ENCODE data around the gene ROCK2.

ROCK2 gene

DNA sequence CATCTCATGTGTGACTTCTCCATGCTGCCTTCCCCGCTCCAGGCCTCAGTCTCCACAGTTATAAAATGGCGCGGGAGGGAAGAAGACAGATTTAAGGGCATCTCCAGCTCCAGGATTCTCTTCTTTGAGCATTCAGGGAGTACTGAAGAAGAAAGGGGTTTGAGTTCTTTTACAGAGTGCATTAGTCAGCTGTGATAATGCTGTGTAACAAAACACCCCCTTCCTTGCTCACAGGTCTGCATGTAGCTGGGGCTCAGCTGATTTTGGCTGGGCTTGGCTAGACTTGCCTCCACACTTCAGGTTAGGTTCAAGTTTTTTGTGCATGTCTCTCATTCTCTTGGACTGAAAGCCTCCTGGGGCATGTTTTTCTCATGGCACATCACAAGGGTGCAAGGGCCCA is 197.2 kb downstream of the ROCK2 start:
- Histone ChIP-seq H3K27ac (ENCODE audit: insufficient read depth, low read depth, low read length, poor library complexity, severe bottlenecking) (no peak overlapping the region), H3K27me3 (ENCODE audit: control insufficient read depth, insufficient read depth, low read length, poor library complexity, severe bottlenecking) (no peaks in the 10 kb centered on the region), H3K4me3 (ENCODE audit: insufficient read depth, low read depth, low read length) (no peak overlapping the region), H3K36me3 (ENCODE audit: control insufficient read depth, insufficient read depth, low read length) (no peaks in the 10 kb centered on the region), H3K4me1 (ENCODE audit: control insufficient read depth, insufficient read depth, low read length) (no peaks in the 10 kb centered on the region), H3K9me3 (ENCODE audit: control insufficient read depth, low read length) (no peaks in the 10 kb centered on the region)
- WGBS, 2 experiments, result 87 to 93% methylated on average over 3 of the region's 3 CpGs

DNA sequence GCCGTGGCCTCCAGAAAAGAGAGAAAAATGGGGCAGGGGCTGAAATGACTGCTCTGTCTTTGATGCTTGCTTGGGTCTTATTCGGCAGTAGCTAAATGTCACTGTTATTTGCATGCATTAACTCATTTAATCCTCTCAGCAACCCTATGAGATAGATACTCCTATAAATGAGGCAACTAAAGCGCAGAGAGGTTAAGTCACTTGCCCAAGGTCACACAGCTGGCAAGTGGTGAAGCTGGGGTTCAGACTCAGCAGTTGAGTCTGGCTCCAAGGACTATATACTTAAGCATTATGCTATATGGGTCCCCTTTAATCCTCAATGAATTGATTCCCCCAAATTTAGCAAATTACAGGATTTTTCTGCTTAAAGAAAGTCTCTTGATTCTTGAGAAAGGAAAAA is 198.4 kb downstream of the ROCK2 start:
- H3K27me3 ChIP-seq (ENCODE audit: control insufficient read depth, insufficient read depth, low read length, poor library complexity, severe bottlenecking), result no peaks in the 10 kb centered on the region
- 89 to 92% methylated on average over 3 of the region's 3 CpGs for WGBS, 2 experiments
- H3K27ac ChIP-seq (ENCODE audit: insufficient read depth, low read depth, low read length, poor library complexity, severe bottlenecking), result no peak overlapping the region
- no peaks in the 10 kb centered on the region for H3K4me1 ChIP-seq (ENCODE audit: control insufficient read depth, insufficient read depth, low read length)
- H3K36me3 ChIP-seq (ENCODE audit: control insufficient read depth, insufficient read depth, low read length), result no peaks in the 10 kb centered on the region
- no peak overlapping the region for H3K4me3 ChIP-seq (ENCODE audit: insufficient read depth, low read depth, low read length)
- H3K9me3 ChIP-seq (ENCODE audit: control insufficient read depth, low read length), result no peaks in the 10 kb centered on the region

DNA sequence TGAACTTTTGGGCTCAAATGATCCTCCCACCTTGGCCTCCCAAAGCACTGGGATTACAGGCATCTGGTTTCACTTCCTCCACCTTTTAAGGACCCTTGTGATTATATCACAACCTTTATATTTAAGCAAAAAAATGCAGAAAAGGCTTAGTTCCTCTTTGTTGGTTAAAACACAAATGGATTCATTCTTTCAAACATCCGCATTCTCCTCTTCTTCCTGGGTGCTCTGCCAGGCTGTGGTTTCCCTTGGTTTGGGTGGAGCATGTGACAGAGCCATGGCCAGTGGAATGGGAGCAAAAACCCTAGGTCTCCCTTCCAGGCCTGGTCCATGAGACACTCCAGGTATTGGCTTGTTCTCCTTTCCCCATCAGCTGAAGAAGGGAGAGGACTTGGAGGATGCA is 199.1 kb downstream of the ROCK2 start:
- Histone ChIP-seq H3K4me1 (ENCODE audit: control insufficient read depth, insufficient read depth, low read length) (no peaks in the 10 kb centered on the region), H3K9me3 (ENCODE audit: control insufficient read depth, low read length) (no peaks in the 10 kb centered on the region), H3K27me3 (ENCODE audit: control insufficient read depth, insufficient read depth, low read length, poor library complexity, severe bottlenecking) (no peaks in the 10 kb centered on the region), H3K4me3 (ENCODE audit: insufficient read depth, low read depth, low read length) (no peak overlapping the region), H3K36me3 (ENCODE audit: control insufficient read depth, insufficient read depth, low read length) (no peaks in the 10 kb centered on the region), H3K27ac (ENCODE audit: insufficient read depth, low read depth, low read length, poor library complexity, severe bottlenecking) (no peak overlapping the region)
- WGBS, 2 experiments, result 82 to 90% methylated on average over 1 of the region's 1 CpG

GRCh38 chr2:11144738-11145079 is 199.7 kb downstream of the ROCK2 start:
- no peaks in the 10 kb centered on the region for H3K36me3 ChIP-seq (ENCODE audit: control insufficient read depth, insufficient read depth, low read length)
- H3K27ac ChIP-seq (ENCODE audit: insufficient read depth, low read depth, low read length, poor library complexity, severe bottlenecking), result no peak overlapping the region
- H3K4me1 ChIP-seq (ENCODE audit: control insufficient read depth, insufficient read depth, low read length), result no peaks in the 10 kb centered on the region
- no peaks in the 10 kb centered on the region for H3K9me3 ChIP-seq (ENCODE audit: control insufficient read depth, low read length)
- WGBS, 2 experiments, result 89 to 92% methylated on average over 6 of the region's 6 CpGs
- no peak overlapping the region for H3K4me3 ChIP-seq (ENCODE audit: insufficient read depth, low read depth, low read length)
- H3K27me3 ChIP-seq (ENCODE audit: control insufficient read depth, insufficient read depth, low read length, poor library complexity, severe bottlenecking), result no peaks in the 10 kb centered on the region

DNA sequence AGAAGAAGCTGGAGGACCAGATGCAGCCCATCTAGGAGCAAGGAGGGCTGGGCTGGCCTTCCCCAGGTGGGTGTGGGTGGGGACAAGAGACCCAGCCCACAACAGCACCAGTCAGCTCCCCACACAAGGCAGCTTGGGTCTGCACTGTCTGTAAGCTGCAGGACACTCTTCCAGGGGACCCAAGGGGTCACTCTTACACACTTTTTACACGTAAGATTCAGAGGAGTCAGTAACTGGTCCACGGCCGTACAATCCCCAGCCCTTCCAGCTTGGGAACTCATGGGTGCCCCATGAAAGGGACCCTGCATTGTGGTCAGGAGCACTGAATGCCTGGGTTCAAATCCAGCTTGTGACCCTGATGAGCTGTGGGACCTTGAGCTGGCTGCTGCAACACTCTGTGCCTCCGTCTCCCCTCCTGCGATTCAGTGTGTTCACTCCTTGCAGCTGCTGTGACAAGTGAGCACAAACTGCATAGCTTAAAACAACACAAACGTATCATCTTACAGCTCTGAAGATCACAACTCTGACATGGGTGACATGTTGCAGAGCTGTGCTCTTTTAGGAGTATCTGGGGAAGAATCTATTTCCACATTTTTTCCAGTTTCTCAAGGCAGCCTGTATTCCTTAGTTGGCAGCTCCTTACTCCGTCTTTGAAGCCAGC is 200.2 kb downstream of the ROCK2 start:
- no peak overlapping the region for H3K4me3 ChIP-seq (ENCODE audit: insufficient read depth, low read depth, low read length)
- H3K27me3 ChIP-seq (ENCODE audit: control insufficient read depth, insufficient read depth, low read length, poor library complexity, severe bottlenecking), result no peaks in the 10 kb centered on the region
- H3K36me3 ChIP-seq (ENCODE audit: control insufficient read depth, insufficient read depth, low read length), result no peaks in the 10 kb centered on the region
- WGBS, 2 experiments, result 90 to 91% methylated on average over 7 of the region's 7 CpGs
- no peak overlapping the region for H3K27ac ChIP-seq (ENCODE audit: insufficient read depth, low read depth, low read length, poor library complexity, severe bottlenecking)
- H3K9me3 ChIP-seq (ENCODE audit: control insufficient read depth, low read length), result no peaks in the 10 kb centered on the region
- H3K4me1 ChIP-seq (ENCODE audit: control insufficient read depth, insufficient read depth, low read length), result no peaks in the 10 kb centered on the region

- H3K4me1 ChIP-seq (ENCODE audit: control insufficient read depth, insufficient read depth, low read length), result no peaks in the 10 kb centered on the region
- H3K9me3 ChIP-seq (ENCODE audit: control insufficient read depth, low read length), result no peaks in the 10 kb centered on the region
- H3K4me3 ChIP-seq (ENCODE audit: insufficient read depth, low read depth, low read length), result no peak overlapping the region
- WGBS, 2 experiments, result 93 to 96% methylated on average over 5 to 6 of the region's 6 CpGs
- no peak overlapping the region for H3K27ac ChIP-seq (ENCODE audit: insufficient read depth, low read depth, low read length, poor library complexity, severe bottlenecking)
- H3K27me3 ChIP-seq (ENCODE audit: control insufficient read depth, insufficient read depth, low read length, poor library complexity, severe bottlenecking), result no peaks in the 10 kb centered on the region
- no peaks in the 10 kb centered on the region for H3K36me3 ChIP-seq (ENCODE audit: control insufficient read depth, insufficient read depth, low read length)
Observed at GRCh38 chr2:11142987-11143386, 201.4 kb downstream of the ROCK2 start.

- no peaks in the 10 kb centered on the region for H3K36me3 ChIP-seq (ENCODE audit: control insufficient read depth, insufficient read depth, low read length)
- H3K4me3 ChIP-seq (ENCODE audit: insufficient read depth, low read depth, low read length), result no peak overlapping the region
- H3K27me3 ChIP-seq (ENCODE audit: control insufficient read depth, insufficient read depth, low read length, poor library complexity, severe bottlenecking), result no peaks in the 10 kb centered on the region
- H3K27ac ChIP-seq (ENCODE audit: insufficient read depth, low read depth, low read length, poor library complexity, severe bottlenecking), result no peak overlapping the region
- WGBS, 2 experiments, result 92% methylated on average over 3 of the region's 3 CpGs
- no peaks in the 10 kb centered on the region for H3K4me1 ChIP-seq (ENCODE audit: control insufficient read depth, insufficient read depth, low read length)
- no peaks in the 10 kb centered on the region for H3K9me3 ChIP-seq (ENCODE audit: control insufficient read depth, low read length)
Observed at GRCh38 chr2:11142330-11142729, 202.1 kb downstream of the ROCK2 start.

- H3K27ac ChIP-seq (ENCODE audit: insufficient read depth, low read depth, low read length, poor library complexity, severe bottlenecking), result no peak overlapping the region
- H3K27me3 ChIP-seq (ENCODE audit: control insufficient read depth, insufficient read depth, low read length, poor library complexity, severe bottlenecking), result no peaks in the 10 kb centered on the region
- H3K36me3 ChIP-seq (ENCODE audit: control insufficient read depth, insufficient read depth, low read length), result no peaks in the 10 kb centered on the region
- H3K4me1 ChIP-seq (ENCODE audit: control insufficient read depth, insufficient read depth, low read length), result no peaks in the 10 kb centered on the region
- no peak overlapping the region for H3K4me3 ChIP-seq (ENCODE audit: insufficient read depth, low read depth, low read length)
- no peaks in the 10 kb centered on the region for H3K9me3 ChIP-seq (ENCODE audit: control insufficient read depth, low read length)
- 92% methylated on average over 3 to 4 of the region's 4 CpGs for WGBS, 2 experiments
Observed at GRCh38 chr2:11141319-11141718, 203.1 kb downstream of the ROCK2 start.

GRCh38 chr2:11140492-11140891 is 203.9 kb downstream of the ROCK2 start:
- Histone ChIP-seq H3K36me3 (ENCODE audit: control insufficient read depth, insufficient read depth, low read length) (no peaks in the 10 kb centered on the region), H3K4me1 (ENCODE audit: control insufficient read depth, insufficient read depth, low read length) (no peaks in the 10 kb centered on the region), H3K27me3 (ENCODE audit: control insufficient read depth, insufficient read depth, low read length, poor library complexity, severe bottlenecking) (no peaks in the 10 kb centered on the region), H3K9me3 (ENCODE audit: control insufficient read depth, low read length) (no peaks in the 10 kb centered on the region), H3K27ac (ENCODE audit: insufficient read depth, low read depth, low read length, poor library complexity, severe bottlenecking) (no peak overlapping the region), H3K4me3 (ENCODE audit: insufficient read depth, low read depth, low read length) (no peak overlapping the region)
- 96 to 99% methylated on average over 4 of the region's 4 CpGs for WGBS, 2 experiments

DNA sequence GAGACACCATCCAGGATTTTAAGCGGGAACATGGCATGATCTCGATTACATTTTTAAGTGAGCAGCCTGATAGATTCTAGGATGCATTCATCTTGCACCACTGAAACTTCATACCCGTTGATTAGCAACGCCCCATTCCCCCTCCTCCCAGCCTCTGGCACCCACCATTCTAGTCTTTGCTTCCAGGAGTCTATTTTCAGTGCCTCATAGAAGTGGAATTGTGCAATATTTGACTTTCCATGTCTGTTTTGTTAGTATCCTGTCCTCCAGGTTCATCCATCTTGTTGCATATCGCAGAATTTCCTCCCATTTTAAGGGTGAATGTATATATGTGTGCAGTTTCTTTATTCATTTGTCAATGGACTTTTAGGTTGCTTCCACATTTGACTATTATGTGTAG is 210.1 kb downstream of the ROCK2 start:
- no peak overlapping the region for H3K4me3 ChIP-seq (ENCODE audit: insufficient read depth, low read depth, low read length)
- no peak overlapping the region for H3K27ac ChIP-seq (ENCODE audit: insufficient read depth, low read depth, low read length, poor library complexity, severe bottlenecking)
- H3K27me3 ChIP-seq (ENCODE audit: control insufficient read depth, insufficient read depth, low read length, poor library complexity, severe bottlenecking), result peaks cover 4% of the 10 kb centered on the region
- peaks cover 14% of the 10 kb centered on the region for H3K4me1 ChIP-seq (ENCODE audit: control insufficient read depth, insufficient read depth, low read length)
- H3K9me3 ChIP-seq (ENCODE audit: control insufficient read depth, low read length), result no peaks in the 10 kb centered on the region
- 95 to 96% methylated on average over 5 of the region's 5 CpGs for WGBS, 2 experiments
- no peaks in the 10 kb centered on the region for H3K36me3 ChIP-seq (ENCODE audit: control insufficient read depth, insufficient read depth, low read length)

DNA sequence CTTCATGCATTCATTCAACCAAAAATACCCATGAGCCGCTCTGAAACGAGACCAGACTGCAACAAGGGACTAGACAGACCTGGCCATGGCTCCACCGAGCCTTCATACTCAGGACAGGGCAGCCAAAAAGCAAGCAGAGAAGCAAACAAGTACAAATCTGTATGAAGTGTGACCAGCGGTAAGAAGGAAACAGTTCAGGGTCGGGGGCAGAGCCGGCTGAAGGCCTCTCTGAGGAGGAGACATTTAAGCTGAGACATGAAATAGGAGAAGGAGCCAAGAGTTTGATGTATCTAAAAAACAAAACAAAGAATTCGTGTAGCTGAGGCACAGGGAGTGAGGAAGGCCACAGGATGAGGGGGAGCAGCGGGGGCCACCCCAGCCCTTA is 210.5 kb downstream of the ROCK2 start:
- Histone ChIP-seq H3K27me3 (ENCODE audit: control insufficient read depth, insufficient read depth, low read length, poor library complexity, severe bottlenecking) (peaks cover 6% of the 10 kb centered on the region), H3K4me3 (ENCODE audit: insufficient read depth, low read depth, low read length) (no peak overlapping the region), H3K36me3 (ENCODE audit: control insufficient read depth, insufficient read depth, low read length) (no peaks in the 10 kb centered on the region), H3K9me3 (ENCODE audit: control insufficient read depth, low read length) (no peaks in the 10 kb centered on the region), H3K4me1 (ENCODE audit: control insufficient read depth, insufficient read depth, low read length) (peaks cover 14% of the 10 kb centered on the region), H3K27ac (ENCODE audit: insufficient read depth, low read depth, low read length, poor library complexity, severe bottlenecking) (no peak overlapping the region)
- 85 to 87% methylated on average over 8 of the region's 8 CpGs for WGBS, 2 experiments

Measured in ectodermal cell (in vitro differentiated cells).